Thoracic aorta (tissue), 2 donors: ENCODE results near the gene CXCL8. TPM values are rescaled to one million over a fixed set of nuclear protein-coding genes. Genes with fewer than 3 reads are reported as not detected.

Experiments
- ATAC-seq: fragments of 150-250 bp; one replicate; pipeline ENCODE4 v1.8.0; 2017; ENCODE audit warnings: low read depth; ENCODE audit not compliant: insufficient number of reproducible peaks, low FRiP score
- DNase-seq: peaks from one replicate; pipeline ENCODE4 v3.0.0-alpha.2; 2020; ENCODE audit warnings: low spot score
- H3K27ac ChIP-seq, 2 donors: fragments of 200-600 bp; sonication (generic); 1 replicate in 1 of 2; 2 replicates in 1 of 2; pipeline ENCODE4 v1.5.1; 2016; ENCODE audit warnings: mild to moderate bottlenecking in 2 of 2, moderate library complexity in 2 of 2
- H3K27me3 ChIP-seq: fragments of 200-600 bp; sonication (generic); replicated peaks from 2 replicates; pipeline ENCODE4 v1.6.0; 2016; ENCODE audit warnings: mild to moderate bottlenecking; ENCODE audit not compliant: insufficient read depth
- H3K36me3 ChIP-seq: fragments of 200-600 bp; sonication (generic); one replicate; pipeline ENCODE4 v1.5.1; 2016
- H3K4me1 ChIP-seq, 2 donors: fragments of 200-600 bp; sonication (generic); 1 replicate in 1 of 2; 2 replicates in 1 of 2; pipeline versions ENCODE4 v1.5.1 to v1.6.0; 2016; ENCODE audit warnings: low read depth in 2 of 2, mild to moderate bottlenecking in 1 of 2; ENCODE audit not compliant: control insufficient read depth in 1 of 2
- H3K4me3 ChIP-seq: fragments of 200-600 bp; sonication (generic); 2 replicates; pipeline ENCODE4 v1.5.1; 2016; ENCODE audit warnings: mild to moderate bottlenecking
- H3K9me3 ChIP-seq: fragments of 200-600 bp; sonication (generic); 2 replicates; pipeline ENCODE4 v1.5.1; 2016
- total RNA-seq, 2 donors: library from RNA; depleted of rRNA; stranded (reverse); fragments of >200 nt; gene quantifications; one replicate each; pipeline versions ENCODE4 v1.1.0 to v1.2.3, GENCODE V29; 2016
- TF ChIP-seq, protein P1 (sequence below): fragments of 200-600 bp; sonication (generic); IDR thresholded peaks from one replicate; pipeline ENCODE4 v1.5.1; 2019; ENCODE audit warnings: antibody characterized with exemption

Gene CXCL8
- total RNA-seq, 2 donors from 2014 or later, result 5.4 to 6.9 TPM

DNA sequence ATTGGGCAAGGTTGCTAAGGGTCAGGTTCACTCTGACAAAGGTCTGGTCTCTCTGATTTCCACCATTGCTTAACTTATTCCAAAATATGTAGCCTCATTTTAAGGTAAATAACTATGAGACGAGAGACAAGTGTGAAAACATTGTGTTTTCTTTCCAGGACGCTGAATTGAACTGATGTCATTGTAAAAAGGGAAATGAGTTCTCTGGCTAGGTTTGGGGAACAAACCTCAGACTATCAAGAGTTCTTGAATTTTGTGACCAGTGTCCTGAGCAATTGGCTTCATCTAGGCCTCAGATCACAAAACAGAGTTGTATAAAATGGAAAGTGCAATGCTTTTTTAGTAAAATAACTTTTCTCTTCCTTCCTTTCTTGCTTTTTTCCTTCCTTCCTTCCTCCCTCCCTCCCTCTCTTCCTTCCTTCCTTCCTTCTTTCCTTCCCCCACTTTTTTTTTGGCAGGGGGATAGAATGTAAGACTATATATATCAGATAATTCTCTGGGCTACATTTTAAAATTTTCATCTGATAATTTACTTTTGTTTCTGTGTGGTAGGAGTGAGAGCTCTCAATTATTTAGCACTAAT is 30.8 kb upstream of the CXCL8 start:
- TF ChIP-seq, protein P1, sequence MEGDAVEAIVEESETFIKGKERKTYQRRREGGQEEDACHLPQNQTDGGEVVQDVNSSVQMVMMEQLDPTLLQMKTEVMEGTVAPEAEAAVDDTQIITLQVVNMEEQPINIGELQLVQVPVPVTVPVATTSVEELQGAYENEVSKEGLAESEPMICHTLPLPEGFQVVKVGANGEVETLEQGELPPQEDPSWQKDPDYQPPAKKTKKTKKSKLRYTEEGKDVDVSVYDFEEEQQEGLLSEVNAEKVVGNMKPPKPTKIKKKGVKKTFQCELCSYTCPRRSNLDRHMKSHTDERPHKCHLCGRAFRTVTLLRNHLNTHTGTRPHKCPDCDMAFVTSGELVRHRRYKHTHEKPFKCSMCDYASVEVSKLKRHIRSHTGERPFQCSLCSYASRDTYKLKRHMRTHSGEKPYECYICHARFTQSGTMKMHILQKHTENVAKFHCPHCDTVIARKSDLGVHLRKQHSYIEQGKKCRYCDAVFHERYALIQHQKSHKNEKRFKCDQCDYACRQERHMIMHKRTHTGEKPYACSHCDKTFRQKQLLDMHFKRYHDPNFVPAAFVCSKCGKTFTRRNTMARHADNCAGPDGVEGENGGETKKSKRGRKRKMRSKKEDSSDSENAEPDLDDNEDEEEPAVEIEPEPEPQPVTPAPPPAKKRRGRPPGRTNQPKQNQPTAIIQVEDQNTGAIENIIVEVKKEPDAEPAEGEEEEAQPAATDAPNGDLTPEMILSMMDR, result no peak
- no peaks in the 10 kb centered on the region for H3K36me3 ChIP-seq
- H3K27me3 ChIP-seq, result no peaks in the 10 kb centered on the region
- H3K4me3 ChIP-seq, result no peak overlapping the region
- H3K27ac ChIP-seq, result no peak overlapping the region
- no peaks in the 10 kb centered on the region for H3K9me3 ChIP-seq
- ATAC-seq (no peak), DNase-seq (no peak)
- peaks cover 23 to 27% of the 10 kb centered on the region in 2 donors for H3K4me1 ChIP-seq

DNA sequence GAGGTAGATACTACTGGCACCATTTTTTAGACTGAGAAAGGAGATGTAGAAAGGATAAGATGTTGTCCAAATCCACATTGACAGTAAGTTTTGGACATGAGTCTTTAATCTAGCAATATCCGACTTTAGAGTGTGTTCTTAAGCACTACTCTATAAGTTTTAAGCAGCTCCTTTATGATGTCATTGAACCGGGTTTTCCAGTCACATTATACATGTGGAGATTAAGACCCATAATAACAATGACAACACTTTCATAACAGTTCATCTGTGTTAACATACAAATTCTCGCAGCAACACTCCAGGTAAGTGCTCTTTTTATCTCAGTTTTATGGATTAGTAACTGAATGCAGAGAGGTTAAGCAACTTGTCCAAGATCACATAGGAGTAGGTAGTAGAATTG is 30.3 kb upstream of the CXCL8 start:
- H3K27ac ChIP-seq, result no peak overlapping the region
- peaks cover 19 to 22% of the 10 kb centered on the region in 2 donors for H3K4me1 ChIP-seq
- H3K9me3 ChIP-seq, result no peaks in the 10 kb centered on the region
- H3K36me3 ChIP-seq, result no peaks in the 10 kb centered on the region
- TF ChIP-seq, protein P1, result no peak
- no peak overlapping the region for H3K4me3 ChIP-seq
- DNase-seq, result no peak
- ATAC-seq, result no peak
- H3K27me3 ChIP-seq, result no peaks in the 10 kb centered on the region

DNA sequence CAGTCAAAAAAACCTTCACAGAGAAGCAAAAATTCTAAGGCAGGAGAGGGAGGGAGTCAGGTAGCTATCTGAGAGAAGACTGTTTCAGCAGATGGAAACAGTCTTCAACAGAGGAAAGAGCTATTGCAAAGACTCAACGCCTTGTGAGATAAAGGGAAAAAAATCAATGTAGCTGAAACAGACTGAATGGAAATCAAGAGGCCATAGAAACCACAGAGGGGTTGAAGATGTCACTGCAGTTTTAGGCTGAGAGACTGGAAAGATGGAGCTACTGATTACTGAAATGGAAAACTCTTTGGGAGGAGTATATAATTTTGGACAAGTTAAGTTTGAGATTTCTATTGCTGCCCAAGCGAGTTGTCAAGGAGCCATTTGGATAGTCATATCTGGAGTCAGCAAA is 28.4 kb upstream of the CXCL8 start:
- H3K27ac ChIP-seq, result no peak overlapping the region
- no peaks in the 10 kb centered on the region for H3K27me3 ChIP-seq
- no peak for ATAC-seq
- TF ChIP-seq, protein P1, result no peak
- peaks cover 13 to 14% of the 10 kb centered on the region in 2 donors for H3K4me1 ChIP-seq
- H3K36me3 ChIP-seq, result no peaks in the 10 kb centered on the region
- no peak for DNase-seq
- H3K4me3 ChIP-seq, result no peak overlapping the region
- H3K9me3 ChIP-seq, result no peaks in the 10 kb centered on the region

DNA sequence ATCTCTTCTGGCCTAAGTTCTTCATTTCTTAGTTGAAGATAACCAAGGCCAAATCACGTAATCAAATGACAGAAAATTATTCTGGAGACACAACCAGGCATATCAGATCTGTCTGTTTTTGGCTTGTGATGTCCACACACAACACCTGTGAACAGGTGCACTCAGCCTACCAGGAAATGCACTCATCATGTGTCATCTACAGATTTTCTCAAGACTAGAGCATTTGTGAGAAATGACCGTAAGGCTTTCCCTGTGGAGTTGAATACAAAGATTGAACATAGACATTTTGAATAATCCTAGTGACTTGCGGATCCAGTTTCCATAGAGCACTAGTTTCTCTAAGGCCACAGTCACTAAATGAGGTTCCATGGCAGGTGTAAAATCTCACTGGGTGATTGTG is 26.7 kb upstream of the CXCL8 start:
- DNase-seq, result no peak
- TF ChIP-seq, protein P1, result no peak
- Histone ChIP-seq H3K4me1 (peaks cover 0 to under 1% of the 10 kb centered on the region in 2 donors), H3K27me3 (no peaks in the 10 kb centered on the region), H3K4me3 (no peak overlapping the region), H3K36me3 (no peaks in the 10 kb centered on the region), H3K27ac (no peak overlapping the region), H3K9me3 (no peaks in the 10 kb centered on the region)
- ATAC-seq, result no peak

DNA sequence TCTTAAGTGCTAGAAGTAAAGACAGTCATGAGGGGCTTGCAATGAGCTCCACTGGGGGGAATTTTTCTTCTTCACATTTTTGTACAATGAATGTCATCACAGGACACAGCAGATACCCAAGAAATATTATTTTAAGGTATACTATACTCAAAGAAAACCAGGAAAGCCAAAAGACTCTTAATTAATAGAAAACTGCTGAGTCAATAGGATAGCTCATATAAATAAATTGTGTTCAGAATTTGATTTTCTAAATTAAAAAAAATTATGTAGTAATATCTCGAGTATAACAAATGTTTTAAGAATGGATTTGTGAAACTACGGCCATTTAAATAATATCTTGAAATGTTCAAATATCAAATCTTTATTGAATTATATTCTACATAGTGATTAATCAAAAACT is 25.7 kb upstream of the CXCL8 start:
- H3K9me3 ChIP-seq, result no peaks in the 10 kb centered on the region
- no peak overlapping the region for H3K4me3 ChIP-seq
- ATAC-seq, result no peak
- no peaks in the 10 kb centered on the region for H3K27me3 ChIP-seq
- TF ChIP-seq, protein P1, result no peak
- no peaks in the 10 kb centered on the region for H3K36me3 ChIP-seq
- H3K4me1 ChIP-seq, result no peaks in the 10 kb centered on the region
- no peak for DNase-seq
- H3K27ac ChIP-seq, result no peak overlapping the region
